ENCODE measurements around the gene ZC2HC1B. TPM values are rescaled to one million over a fixed set of nuclear protein-coding genes. Genes with fewer than 3 reads are reported as not detected.

ZC2HC1B gene
- total RNA-seq, 2 donors from 2014 or later, result not detected

- no peak for ATAC-seq (replicated peaks)
- H3K4me1 Mint-ChIP-seq, result no peaks in the 10 kb centered on the region
- no peak overlapping the region for H3K27ac Mint-ChIP-seq
- no peaks in the 10 kb centered on the region for H3K27me3 Mint-ChIP-seq
- H3K36me3 Mint-ChIP-seq (ENCODE audit: low read depth), result no peaks in the 10 kb centered on the region
- H3K4me3 Mint-ChIP-seq, result no peak overlapping the region
- H3K9me3 Mint-ChIP-seq, result peaks cover 5% of the 10 kb centered on the region
These were observed 70.1 kb downstream of the ZC2HC1B start for GRCh38 chr6:143934331-143934730.

DNA sequence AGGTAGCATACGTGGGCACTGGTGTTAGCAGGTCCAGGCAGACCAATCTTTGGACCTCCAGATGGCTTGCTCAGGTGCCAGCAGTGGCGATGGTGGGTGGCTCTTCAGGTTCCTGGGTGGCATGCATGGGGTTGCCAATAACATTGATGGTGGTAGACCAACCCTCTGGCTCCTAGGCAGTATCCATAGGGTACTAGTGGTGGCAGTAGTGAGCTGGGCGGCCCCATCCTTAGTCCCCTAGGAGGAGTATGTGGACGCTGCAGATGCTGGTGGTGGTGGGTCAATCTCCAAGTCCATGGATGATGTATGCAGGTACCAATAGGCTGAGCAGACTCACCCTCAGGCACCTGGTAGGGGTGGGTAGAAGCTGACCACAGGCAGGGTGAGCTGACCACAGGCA, 70.6 kb downstream of the ZC2HC1B start:
- no peak overlapping the region for H3K4me3 Mint-ChIP-seq
- no peak for ATAC-seq (replicated peaks)
- H3K4me1 Mint-ChIP-seq, result peaks cover 1% of the 10 kb centered on the region
- no peaks in the 10 kb centered on the region for H3K27me3 Mint-ChIP-seq
- no peaks in the 10 kb centered on the region for H3K36me3 Mint-ChIP-seq (ENCODE audit: low read depth)
- peaks cover 5% of the 10 kb centered on the region for H3K9me3 Mint-ChIP-seq
- no peak overlapping the region for H3K27ac Mint-ChIP-seq

- peaks cover 5% of the 10 kb centered on the region for H3K4me1 Mint-ChIP-seq
- no peak for ATAC-seq (replicated peaks)
- no peaks in the 10 kb centered on the region for H3K27me3 Mint-ChIP-seq
- no peak overlapping the region for H3K4me3 Mint-ChIP-seq
- H3K36me3 Mint-ChIP-seq (ENCODE audit: low read depth), result no peaks in the 10 kb centered on the region
- no peak overlapping the region for H3K27ac Mint-ChIP-seq
- peaks cover 5% of the 10 kb centered on the region for H3K9me3 Mint-ChIP-seq
These were observed 72.1 kb downstream of the ZC2HC1B start for GRCh38 chr6:143936347-143936746.

DNA sequence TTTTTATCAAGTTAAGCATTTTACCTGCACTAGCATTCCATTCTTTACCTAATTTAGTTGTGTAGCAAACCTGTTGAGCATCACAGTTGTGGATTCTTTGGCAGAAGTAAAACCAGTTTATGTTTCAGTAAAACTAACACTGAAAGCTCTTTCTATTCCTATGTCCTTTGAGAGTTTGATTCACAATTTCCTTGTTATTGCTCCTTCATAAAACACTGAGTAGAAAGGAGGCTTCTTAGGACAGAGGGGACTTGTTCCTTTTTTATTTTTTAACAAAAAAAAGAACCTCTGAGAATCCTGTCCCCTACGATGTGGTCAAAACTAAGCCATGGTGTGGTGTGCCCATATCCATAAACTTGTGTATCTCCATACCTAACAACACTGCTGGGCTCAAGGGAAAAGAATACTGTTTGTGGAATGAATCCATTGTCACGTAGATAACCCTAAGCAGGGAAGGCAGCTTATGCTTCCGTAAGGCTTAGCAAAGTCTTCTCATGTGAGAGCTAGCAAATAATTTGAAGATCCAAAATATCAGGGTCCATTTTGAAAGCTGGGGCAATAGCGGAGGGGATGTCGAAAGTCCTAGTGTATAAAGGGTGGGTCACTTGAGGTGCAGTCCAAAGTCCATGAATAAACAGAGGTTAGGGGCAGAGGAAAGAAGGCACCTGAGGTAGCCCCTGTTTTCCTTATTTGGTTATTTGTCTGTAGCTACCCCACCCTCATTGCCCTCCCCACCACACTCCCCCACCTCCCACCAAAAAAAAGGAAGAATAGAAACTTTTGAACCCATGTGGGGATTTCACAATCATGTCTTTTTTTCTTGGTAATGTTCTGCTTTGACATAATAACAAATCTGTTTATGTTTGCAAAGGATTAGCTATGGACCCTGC, 72.7 kb downstream of the ZC2HC1B start:
- no peaks in the 10 kb centered on the region for H3K27me3 Mint-ChIP-seq
- H3K27ac Mint-ChIP-seq, result no peak overlapping the region
- no peaks in the 10 kb centered on the region for H3K36me3 Mint-ChIP-seq (ENCODE audit: low read depth)
- ATAC-seq (replicated peaks), result no peak
- peaks cover 5% of the 10 kb centered on the region for H3K9me3 Mint-ChIP-seq
- H3K4me1 Mint-ChIP-seq, result peaks cover 5% of the 10 kb centered on the region
- no peak overlapping the region for H3K4me3 Mint-ChIP-seq

- Mint-ChIP-seq H3K4me3 (no peak overlapping the region), H3K9me3 (peaks cover under 1% of the 10 kb centered on the region), H3K4me1 (peaks cover 5% of the 10 kb centered on the region), H3K36me3 (ENCODE audit: low read depth) (no peaks in the 10 kb centered on the region), H3K27me3 (no peaks in the 10 kb centered on the region), H3K27ac (no peak overlapping the region)
- ATAC-seq (replicated peaks), result no peak
These were observed 73.3 kb downstream of the ZC2HC1B start for GRCh38 chr6:143937668-143937970.

DNA sequence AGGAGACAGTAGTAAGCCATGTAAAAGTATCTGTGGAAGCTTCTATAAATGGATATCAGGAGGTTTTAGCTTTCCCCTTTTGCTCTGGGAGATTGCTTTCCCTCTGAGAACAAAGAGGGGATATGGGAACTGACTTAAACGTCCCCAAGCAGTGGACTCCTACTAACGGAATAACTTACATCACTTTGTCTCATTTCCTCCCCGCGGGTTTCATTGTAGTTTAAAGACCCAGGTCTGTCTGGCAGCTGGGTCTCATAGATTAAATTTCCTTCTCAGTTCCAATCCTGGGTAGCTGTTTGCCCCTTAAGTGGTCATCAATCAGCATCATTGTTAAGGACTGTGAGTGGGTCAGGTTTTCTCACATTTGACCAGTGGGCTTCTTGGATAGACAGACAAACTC, 75.1 kb downstream of the ZC2HC1B start:
- H3K36me3 Mint-ChIP-seq (ENCODE audit: low read depth), result no peaks in the 10 kb centered on the region
- H3K4me3 Mint-ChIP-seq, result no peak overlapping the region
- H3K27me3 Mint-ChIP-seq, result no peaks in the 10 kb centered on the region
- H3K27ac Mint-ChIP-seq, result peak overlapping the region; percentile 6
- peaks cover 5% of the 10 kb centered on the region for H3K4me1 Mint-ChIP-seq
- no peaks in the 10 kb centered on the region for H3K9me3 Mint-ChIP-seq
- no peak for ATAC-seq (replicated peaks)

GRCh38 chr6:143940011-143940597, 75.8 kb downstream of the ZC2HC1B start:
- no peaks in the 10 kb centered on the region for H3K36me3 Mint-ChIP-seq (ENCODE audit: low read depth)

DNA sequence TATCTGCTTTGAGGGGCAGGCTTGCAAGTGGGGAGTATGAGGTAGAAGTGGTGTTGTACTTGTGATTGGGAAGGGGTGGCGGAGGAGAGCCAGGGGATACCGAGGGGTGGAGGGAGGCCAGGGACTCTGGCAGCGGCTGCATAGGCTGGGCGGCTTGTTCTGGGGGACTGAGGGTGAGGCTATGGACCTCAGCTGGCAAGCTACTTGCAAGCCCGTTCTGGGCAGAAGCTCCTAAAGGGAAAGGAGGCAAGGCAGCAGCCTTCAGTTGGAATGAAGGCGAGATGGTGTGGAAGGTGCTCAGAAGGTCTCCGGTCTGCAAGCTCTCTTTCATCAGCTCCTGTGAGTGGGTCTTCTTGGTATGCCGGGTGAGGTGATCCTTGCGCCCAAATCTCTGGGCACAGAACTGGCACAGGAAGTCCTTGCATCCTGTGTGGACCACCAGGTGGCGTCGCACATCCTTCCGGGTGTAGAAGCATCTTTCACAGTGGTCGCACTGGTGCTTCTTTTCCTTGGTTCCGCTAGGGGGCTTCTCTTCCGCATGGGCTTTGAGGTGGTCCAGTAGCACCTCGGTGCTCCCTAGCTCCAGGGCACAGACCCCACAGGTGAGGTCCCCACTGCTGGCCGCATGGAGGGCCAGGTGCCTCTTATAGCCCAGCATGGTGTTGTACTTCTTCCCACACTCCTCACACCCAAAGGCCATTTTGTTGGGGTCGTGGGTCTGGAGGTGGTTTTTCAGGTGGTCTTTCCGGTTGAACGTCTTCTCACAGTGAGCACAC, 77.8 kb downstream of the ZC2HC1B start:
- Mint-ChIP-seq H3K4me1 (peaks cover 5% of the 10 kb centered on the region), H3K27me3 (no peaks in the 10 kb centered on the region), H3K4me3 (no peak overlapping the region), H3K36me3 (ENCODE audit: low read depth) (no peaks in the 10 kb centered on the region), H3K27ac (no peak overlapping the region), H3K9me3 (no peaks in the 10 kb centered on the region)
- peak; percentile 53 for ATAC-seq (replicated peaks)

More at GRCh38 chr6:143940011-143940597, 75.8 kb downstream of the ZC2HC1B start:
- Mint-ChIP-seq H3K27ac (peak overlapping the region; percentile 6), H3K27me3 (no peaks in the 10 kb centered on the region), H3K4me1 (peaks cover 5% of the 10 kb centered on the region), H3K4me3 (no peak overlapping the region), H3K9me3 (no peaks in the 10 kb centered on the region)
- peak; percentile 76 for ATAC-seq (replicated peaks)

DNA sequence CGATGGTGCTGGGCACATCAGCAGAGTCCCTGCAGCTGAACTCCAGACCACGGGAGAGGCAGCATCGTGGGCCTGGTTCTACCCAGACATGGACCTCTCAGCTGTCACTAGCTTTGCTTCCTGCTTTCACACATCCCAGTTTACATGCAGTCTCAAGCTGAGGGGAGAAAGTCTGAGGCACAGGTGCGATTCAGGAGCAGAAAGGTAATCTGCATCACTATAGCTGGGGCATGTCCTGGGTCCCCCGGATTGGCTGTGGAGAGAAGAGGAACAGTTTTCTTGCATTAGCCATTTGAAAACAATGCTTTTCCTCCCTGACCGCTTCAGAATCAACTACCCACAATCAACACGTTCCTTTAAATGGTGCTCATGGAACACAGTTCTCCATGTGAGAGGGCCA, 83.9 kb downstream of the ZC2HC1B start:
- no peaks in the 10 kb centered on the region for H3K4me1 Mint-ChIP-seq
- no peak overlapping the region for H3K4me3 Mint-ChIP-seq
- ATAC-seq (replicated peaks), result no peak
- H3K27ac Mint-ChIP-seq, result no peak overlapping the region
- no peaks in the 10 kb centered on the region for H3K9me3 Mint-ChIP-seq
- no peaks in the 10 kb centered on the region for H3K36me3 Mint-ChIP-seq (ENCODE audit: low read depth)
- no peaks in the 10 kb centered on the region for H3K27me3 Mint-ChIP-seq

DNA sequence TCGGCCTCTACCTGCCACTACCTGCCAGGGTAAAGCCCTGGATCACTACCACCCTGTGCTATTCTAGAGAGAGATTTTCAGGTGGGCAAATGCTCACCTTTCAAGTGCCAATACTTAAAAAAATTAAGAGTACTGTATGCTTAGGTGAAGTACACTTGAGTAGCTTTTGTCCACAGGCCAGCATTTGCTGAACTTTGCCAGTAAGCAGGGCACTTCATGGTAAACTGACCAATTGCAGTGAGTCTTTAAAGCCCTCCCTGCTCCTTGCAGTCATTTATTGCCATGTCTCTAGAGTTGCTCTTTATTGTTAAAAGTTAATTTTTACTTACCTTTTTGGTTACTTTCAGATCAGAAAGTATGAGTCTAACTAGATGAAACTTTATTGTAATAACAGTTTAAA, 85.3 kb downstream of the ZC2HC1B start:
- H3K9me3 Mint-ChIP-seq, result no peaks in the 10 kb centered on the region

DNA sequence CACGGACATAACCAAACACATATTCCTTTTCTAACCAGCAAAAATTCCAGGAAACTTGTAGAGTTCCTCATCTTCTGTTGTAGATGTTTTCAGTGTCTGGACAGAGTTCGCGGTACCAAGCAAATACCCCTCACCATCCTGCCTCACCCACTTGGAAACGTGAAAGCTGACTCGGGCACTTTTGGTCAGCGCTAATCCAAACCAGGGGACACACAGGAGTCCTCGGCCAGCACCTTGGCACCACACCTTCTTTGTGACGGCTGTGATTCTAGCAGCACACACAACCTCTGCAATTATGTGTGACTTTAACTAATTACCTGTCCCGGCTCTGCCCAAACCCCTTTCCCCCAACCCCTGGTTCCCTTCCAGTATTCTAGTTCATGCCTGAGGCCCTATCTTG, 85.7 kb downstream of the ZC2HC1B start:
- Mint-ChIP-seq H3K9me3 (no peaks in the 10 kb centered on the region), H3K36me3 (ENCODE audit: low read depth) (no peaks in the 10 kb centered on the region), H3K27me3 (no peaks in the 10 kb centered on the region), H3K4me3 (no peak overlapping the region), H3K27ac (no peak overlapping the region), H3K4me1 (no peaks in the 10 kb centered on the region)
- ATAC-seq (replicated peaks), result no peak

More for the DNA sequence above, 85.3 kb downstream of the ZC2HC1B start:
- Mint-ChIP-seq H3K4me1 (no peaks in the 10 kb centered on the region), H3K27me3 (no peaks in the 10 kb centered on the region), H3K36me3 (ENCODE audit: low read depth) (no peaks in the 10 kb centered on the region), H3K27ac (no peak overlapping the region), H3K4me3 (no peak overlapping the region)
- no peak for ATAC-seq (replicated peaks)

DNA sequence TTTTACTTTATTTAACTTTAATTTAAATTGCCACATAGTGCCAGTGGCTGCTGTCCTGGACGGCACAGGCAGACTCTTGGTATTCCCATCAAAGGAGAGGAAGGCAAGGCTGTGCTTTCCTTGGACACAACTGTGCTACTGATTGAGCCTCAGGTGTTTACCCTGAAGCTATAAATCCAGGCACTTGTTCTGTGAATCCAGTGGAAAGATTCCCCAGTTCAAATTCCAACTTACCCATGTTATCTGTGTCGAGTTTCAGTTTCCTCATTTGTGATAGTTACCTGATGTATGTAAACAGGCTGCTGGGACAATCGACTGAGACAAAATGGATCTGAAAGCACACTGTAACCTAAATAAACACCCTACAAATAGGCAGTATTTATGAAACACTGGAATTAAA, 86.6 kb downstream of the ZC2HC1B start:
- Mint-ChIP-seq H3K4me3 (no peak overlapping the region), H3K4me1 (no peaks in the 10 kb centered on the region), H3K36me3 (ENCODE audit: low read depth) (no peaks in the 10 kb centered on the region), H3K9me3 (no peaks in the 10 kb centered on the region), H3K27ac (no peak overlapping the region), H3K27me3 (no peaks in the 10 kb centered on the region)
- ATAC-seq (replicated peaks), result no peak

DNA sequence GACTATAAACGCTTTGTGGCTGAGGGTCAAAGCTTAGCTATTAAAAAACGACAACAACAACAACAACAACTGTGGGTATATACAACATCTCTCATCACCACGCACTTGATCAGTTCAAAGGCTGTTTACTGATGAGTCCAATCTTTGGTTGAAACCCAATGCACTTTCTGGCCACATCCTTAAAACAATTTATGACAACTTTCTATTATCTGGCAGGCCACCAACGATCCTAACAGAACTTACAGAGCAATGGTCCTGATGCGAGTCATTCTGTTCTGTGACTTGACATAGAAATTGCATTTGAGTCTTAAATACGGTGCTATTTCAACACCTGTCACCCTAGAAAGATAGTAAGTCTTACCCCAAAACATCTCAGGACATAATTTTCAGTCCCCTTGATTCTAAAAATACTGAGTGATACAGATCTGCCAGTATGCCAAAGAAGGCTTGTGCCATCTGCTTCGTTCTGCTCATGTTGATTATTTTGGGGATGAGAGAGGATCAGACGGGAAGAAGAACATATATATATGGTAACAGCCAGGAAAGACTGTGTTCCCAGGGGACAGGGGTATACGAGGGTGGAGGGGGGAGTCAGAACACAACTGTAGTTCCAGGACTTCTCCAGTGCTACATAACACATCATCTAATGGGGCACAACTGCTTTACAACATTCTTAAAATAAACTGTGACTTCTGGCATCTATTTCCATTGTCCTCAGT, 87.9 kb downstream of the ZC2HC1B start:
- H3K27ac Mint-ChIP-seq, result no peak overlapping the region
- ATAC-seq (replicated peaks), result no peak
- H3K27me3 Mint-ChIP-seq, result no peaks in the 10 kb centered on the region
- no peaks in the 10 kb centered on the region for H3K4me1 Mint-ChIP-seq
- no peak overlapping the region for H3K4me3 Mint-ChIP-seq
- no peaks in the 10 kb centered on the region for H3K9me3 Mint-ChIP-seq
- H3K36me3 Mint-ChIP-seq (ENCODE audit: low read depth), result no peaks in the 10 kb centered on the region

DNA sequence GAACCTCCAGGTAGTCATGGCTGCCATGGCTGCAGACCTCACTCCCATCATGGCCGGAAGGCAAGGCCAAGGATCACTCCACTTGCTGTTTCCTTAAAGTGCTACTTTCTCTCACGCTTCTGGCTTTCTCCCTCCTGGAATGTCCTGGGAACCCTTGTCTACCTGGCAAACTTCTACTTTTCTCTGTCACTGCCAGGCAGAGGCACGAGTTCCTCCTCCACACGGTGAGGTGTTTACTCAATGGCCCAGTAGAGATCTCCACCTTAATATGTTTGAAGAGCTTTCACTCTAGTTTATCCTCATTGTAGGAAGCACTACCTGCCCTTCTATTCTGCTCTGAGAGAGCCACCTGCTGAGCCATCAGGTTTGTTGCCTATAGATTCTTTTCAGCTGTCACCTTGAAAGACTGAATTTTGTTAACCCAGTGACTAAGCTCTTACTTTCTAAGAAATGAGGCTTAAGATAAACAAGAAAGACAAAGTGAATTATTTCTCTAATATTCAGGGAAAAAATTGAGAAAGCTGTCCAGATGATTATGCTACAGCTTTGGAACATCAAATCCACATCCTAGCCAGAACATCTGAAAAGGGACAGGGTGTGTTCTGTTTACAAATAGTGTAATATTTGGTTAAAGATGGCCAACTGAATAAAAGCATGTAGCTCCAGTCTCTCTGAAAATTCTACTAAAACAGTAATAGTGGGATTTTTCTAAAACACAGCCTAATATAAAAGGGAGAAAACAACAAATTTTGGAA, 88.8 kb downstream of the ZC2HC1B start:
- Mint-ChIP-seq H3K4me3 (no peak overlapping the region), H3K4me1 (no peaks in the 10 kb centered on the region), H3K36me3 (ENCODE audit: low read depth) (no peaks in the 10 kb centered on the region), H3K27me3 (no peaks in the 10 kb centered on the region), H3K27ac (no peak overlapping the region), H3K9me3 (no peaks in the 10 kb centered on the region)
- no peak for ATAC-seq (replicated peaks)
